ENCODE data around the gene DBNDD1. TPM values are rescaled to one million over a fixed set of nuclear protein-coding genes. Genes with fewer than 3 reads are reported as not detected.
"Not testable (repeated sequence)": the region's sequence is repeated elsewhere in the genome, so short reads cannot be mapped to it uniquely, and the experiment has no call there.

Gene DBNDD1
- total RNA-seq, 1 experiment from 2014 or later = 32.3 TPM

GRCh38 chr16:90057738-90058173 lies 38.5 kb upstream of the DBNDD1 start:
- CTCF ChIA-PET = no interaction called here
- POLR2A ChIA-PET = no interaction called here
- ATAC-seq (no peak), DNase-seq (ENCODE audit: low read depth, low spot score) (no peak)
- no peaks in the 10 kb centered on the region for H3K36me3 ChIP-seq (ENCODE audit: control insufficient read depth, insufficient read depth, low read length)
- no peaks in the 10 kb centered on the region for H3K27me3 ChIP-seq (ENCODE audit: control insufficient read depth, insufficient read depth, low read length)
- TF ChIP-seq SIN3A (IDR thresholded peaks at IDR 0.05; ENCODE audit: borderline replicate concordance, insufficient read depth, low read depth, low read length) (no peak), POLR2AphosphoS5 (IDR thresholded peaks at IDR 0.05; ENCODE audit: low read depth, low read length) (no peak), TCF7L2 (IDR thresholded peaks at IDR 0.05; ENCODE audit: low read depth, low read length) (no peak), REST (IDR thresholded peaks at IDR 0.05; ENCODE audit: insufficient read depth in 1 of 2, low read depth in 2 of 2, low read length in 1 of 2) (no peak)
- TF ChIP-seq, protein P1, sequence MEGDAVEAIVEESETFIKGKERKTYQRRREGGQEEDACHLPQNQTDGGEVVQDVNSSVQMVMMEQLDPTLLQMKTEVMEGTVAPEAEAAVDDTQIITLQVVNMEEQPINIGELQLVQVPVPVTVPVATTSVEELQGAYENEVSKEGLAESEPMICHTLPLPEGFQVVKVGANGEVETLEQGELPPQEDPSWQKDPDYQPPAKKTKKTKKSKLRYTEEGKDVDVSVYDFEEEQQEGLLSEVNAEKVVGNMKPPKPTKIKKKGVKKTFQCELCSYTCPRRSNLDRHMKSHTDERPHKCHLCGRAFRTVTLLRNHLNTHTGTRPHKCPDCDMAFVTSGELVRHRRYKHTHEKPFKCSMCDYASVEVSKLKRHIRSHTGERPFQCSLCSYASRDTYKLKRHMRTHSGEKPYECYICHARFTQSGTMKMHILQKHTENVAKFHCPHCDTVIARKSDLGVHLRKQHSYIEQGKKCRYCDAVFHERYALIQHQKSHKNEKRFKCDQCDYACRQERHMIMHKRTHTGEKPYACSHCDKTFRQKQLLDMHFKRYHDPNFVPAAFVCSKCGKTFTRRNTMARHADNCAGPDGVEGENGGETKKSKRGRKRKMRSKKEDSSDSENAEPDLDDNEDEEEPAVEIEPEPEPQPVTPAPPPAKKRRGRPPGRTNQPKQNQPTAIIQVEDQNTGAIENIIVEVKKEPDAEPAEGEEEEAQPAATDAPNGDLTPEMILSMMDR (IDR thresholded peaks at IDR 0.05) = no peak
- no TSS peak for BruUV-seq (replicated peaks)
- no peak overlapping the region for H3K27ac ChIP-seq (ENCODE audit: low read length)
- H3K9me3 ChIP-seq (ENCODE audit: control insufficient read depth, insufficient read depth, low read depth, low read length) = no peaks in the 10 kb centered on the region
- H3K4me1 ChIP-seq (ENCODE audit: control insufficient read depth, insufficient read depth, low read length) = no peaks in the 10 kb centered on the region
- in situ Hi-C loops (cut with HindIII; ENCODE audit: low pct_unique_long_range_greater_than_20kb, low sequenced_read_pairs) (no loop called here), intact Hi-C loops (cut with micrococcal nuclease; ENCODE audit: unreplicated experiment) (no loop called here)
- no peak overlapping the region for H3K4me3 ChIP-seq (ENCODE audit: low read depth in 2 of 2, low read length in 2 of 2)

DNA sequence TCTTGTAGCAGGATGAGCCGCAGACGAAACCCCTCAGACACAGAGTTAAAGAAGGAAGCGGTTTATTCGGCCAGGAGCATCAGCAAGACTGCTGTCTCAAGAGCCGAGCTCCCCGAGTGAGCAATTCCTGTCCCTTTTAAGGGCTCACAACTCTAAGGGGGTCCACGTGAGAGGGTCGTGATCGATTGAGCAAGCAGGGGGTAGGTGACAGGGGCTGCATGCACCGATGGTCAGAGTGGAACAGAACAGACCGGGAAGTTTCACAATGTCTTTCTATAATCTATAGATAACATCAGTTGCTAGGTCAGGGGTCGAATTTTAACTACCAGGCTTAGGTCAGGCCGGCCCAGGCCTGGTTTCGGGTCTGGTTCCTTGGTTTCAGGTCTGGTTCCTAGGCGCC lies 37.3 kb upstream of the DBNDD1 start:
- H3K27ac ChIP-seq (ENCODE audit: low read length); POLR2A ChIA-PET; DNase-seq (ENCODE audit: low read depth, low spot score); H3K4me3 ChIP-seq (ENCODE audit: low read depth in 2 of 2, low read length in 2 of 2); ATAC-seq; H3K9me3 ChIP-seq (ENCODE audit: control insufficient read depth, insufficient read depth, low read depth, low read length); H3K36me3 ChIP-seq (ENCODE audit: control insufficient read depth, insufficient read depth, low read length); in situ Hi-C loops (cut with HindIII; ENCODE audit: low pct_unique_long_range_greater_than_20kb, low sequenced_read_pairs); CTCF ChIA-PET; BruUV-seq (replicated peaks); H3K4me1 ChIP-seq (ENCODE audit: control insufficient read depth, insufficient read depth, low read length); H3K27me3 ChIP-seq (ENCODE audit: control insufficient read depth, insufficient read depth, low read length); intact Hi-C loops (cut with micrococcal nuclease; ENCODE audit: unreplicated experiment): not testable (repeated sequence)

GRCh38 chr16:90055371-90055770 lies 36.1 kb upstream of the DBNDD1 start:
- ATAC-seq (no peak), DNase-seq (ENCODE audit: low read depth, low spot score) (no peak)
- in situ Hi-C loops (cut with HindIII; ENCODE audit: low pct_unique_long_range_greater_than_20kb, low sequenced_read_pairs) = no loop called here
- BruUV-seq (replicated peaks) = no TSS peak
- no peaks in the 10 kb centered on the region for H3K4me1 ChIP-seq (ENCODE audit: control insufficient read depth, insufficient read depth, low read length)
- POLR2A ChIA-PET = no interaction called here
- intact Hi-C loops (cut with micrococcal nuclease; ENCODE audit: unreplicated experiment) = no loop called here
- no peak overlapping the region for H3K4me3 ChIP-seq (ENCODE audit: low read depth in 2 of 2, low read length in 2 of 2)
- no peaks in the 10 kb centered on the region for H3K9me3 ChIP-seq (ENCODE audit: control insufficient read depth, insufficient read depth, low read depth, low read length)
- CTCF ChIA-PET = no interaction called here
- H3K36me3 ChIP-seq (ENCODE audit: control insufficient read depth, insufficient read depth, low read length) = no peaks in the 10 kb centered on the region
- no peak overlapping the region for H3K27ac ChIP-seq (ENCODE audit: low read length)
- H3K27me3 ChIP-seq (ENCODE audit: control insufficient read depth, insufficient read depth, low read length) = no peaks in the 10 kb centered on the region
- no peak for TF ChIP-seq SIN3A (IDR thresholded peaks at IDR 0.05; ENCODE audit: borderline replicate concordance, insufficient read depth, low read depth, low read length)
- TF ChIP-seq, protein P1 (IDR thresholded peaks at IDR 0.05) = no peak

All from Panc1 (cell line).